GM21390 (cell line): Measurements from ENCODE around the gene IL12B.
"Not testable (repeated sequence)": the region's sequence is repeated elsewhere in the genome, so short reads cannot be mapped to it uniquely, and the experiment has no call there.

ENCODE experiments used
- ATAC-seq: cut with Tn5 transposase; IDR thresholded peaks from one replicate; pipeline ENCODE4 v1.9.1; 2021; ENCODE audit not compliant: unreplicated experiment

IL12B gene

GRCh38 chr5:159297300-159297699, 33.0 kb downstream of the IL12B start:
- ATAC-seq, result not testable (repeated sequence)

GRCh38 chr5:159294921-159295320, 35.4 kb downstream of the IL12B start:
- no peak for ATAC-seq

- ATAC-seq, result no peak
Measured at GRCh38 chr5:159290741-159291140, 39.5 kb downstream of the IL12B start.

GRCh38 chr5:159286420-159287035, 43.8 kb downstream of the IL12B start:
- no peak for ATAC-seq

GRCh38 chr5:159274676-159275075, 55.6 kb downstream of the IL12B start:
- no peak for ATAC-seq

- no peak for ATAC-seq
Measured at GRCh38 chr5:159273923-159274322, 56.4 kb downstream of the IL12B start.

GRCh38 chr5:159269723-159270122, 60.6 kb downstream of the IL12B start:
- ATAC-seq, result no peak

GRCh38 chr5:159266764-159267163, 63.5 kb downstream of the IL12B start:
- not testable (repeated sequence) for ATAC-seq
